GM19238 (cell line): ENCODE data around the gene KCNJ3.
"Not testable (repeated sequence)": the region's sequence is repeated elsewhere in the genome, so short reads cannot be mapped to it uniquely, and the experiment has no call there.

Source experiments
- DNase-seq: peaks from one replicate; pipeline ENCODE4 v3.0.0; 2011; ENCODE audit warnings: low spot score; ENCODE audit not compliant: insufficient read length

Gene KCNJ3

GRCh38 chr2:154844513-154844912, 146.0 kb downstream of the KCNJ3 start:
- no peak for DNase-seq

GRCh38 chr2:154846842-154847241, 148.3 kb downstream of the KCNJ3 start:
- no peak for DNase-seq

- no peak for DNase-seq
These were observed 151.0 kb downstream of the KCNJ3 start for GRCh38 chr2:154849482-154849881.

GRCh38 chr2:154850532-154850931, 152.0 kb downstream of the KCNJ3 start:
- DNase-seq, result no peak

- no peak for DNase-seq
These were observed 156.6 kb downstream of the KCNJ3 start for GRCh38 chr2:154855138-154855537.

- not testable (repeated sequence) for DNase-seq
These were observed 168.7 kb downstream of the KCNJ3 start for GRCh38 chr2:154867151-154867550.

- no peak for DNase-seq
These were observed 177.5 kb downstream of the KCNJ3 start for GRCh38 chr2:154875999-154876398.

GRCh38 chr2:154882725-154883124, 184.2 kb downstream of the KCNJ3 start:
- no peak for DNase-seq

- DNase-seq, result no peak
These were observed 187.8 kb downstream of the KCNJ3 start for GRCh38 chr2:154886316-154886715.

GRCh38 chr2:154898269-154898668, 199.8 kb downstream of the KCNJ3 start:
- no peak for DNase-seq

- no peak for DNase-seq
These were observed 202.6 kb downstream of the KCNJ3 start for GRCh38 chr2:154901063-154901462.
